ENCODE data around the gene STARD13. TPM values are rescaled to one million over a fixed set of nuclear protein-coding genes. Genes with fewer than 3 reads are reported as not detected.

STARD13 gene
- total RNA-seq, 6 donors from 2014 or later = 43.6 to 76.5 (median 63.7) TPM

DNA sequence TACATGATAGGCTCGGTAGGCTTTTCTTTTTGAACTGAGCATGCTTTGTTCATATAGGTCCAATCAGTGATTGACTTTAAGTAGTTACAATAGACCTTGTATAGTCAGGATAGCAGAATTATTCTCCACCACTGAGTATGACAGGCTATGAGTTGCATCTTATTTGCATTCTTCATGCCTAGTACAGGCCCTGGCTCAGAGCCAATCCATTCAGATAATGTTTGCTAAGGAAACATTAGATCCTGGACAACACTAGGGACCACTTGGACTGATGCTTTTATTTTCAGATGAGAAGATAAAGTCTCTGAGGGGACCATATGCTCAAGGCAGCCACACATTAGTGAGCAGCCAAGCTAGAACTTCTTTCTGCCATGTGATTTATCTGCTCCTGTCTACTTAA lies 135.4 kb downstream of the STARD13 start:
- H3K27ac ChIP-seq = peak overlapping the region in 1 of 4 donors; percentile 1
- no peaks in the 10 kb centered on the region for H3K9me3 ChIP-seq
- H3K4me3 ChIP-seq = no peak overlapping the region
- DNase-seq = no peak
- ATAC-seq (ENCODE audit: low FRiP score in 2 of 2) = no peak
- TF ChIP-seq EP300 (IDR thresholded peaks at IDR 0.05) (no peak), POLR2AphosphoS5 (IDR thresholded peaks at IDR 0.05) (no peak), POLR2A (IDR thresholded peaks at IDR 0.05) (no peak)
- 50 to 82% methylated on average over 1 of the region's 1 CpG for WGBS, 2 donors
- no peaks in the 10 kb centered on the region for H3K27me3 ChIP-seq
- peaks cover 0 to 14% (median 0%) of the 10 kb centered on the region in 4 donors for H3K36me3 ChIP-seq
- peaks cover 0 to 16% (median 9%) of the 10 kb centered on the region in 4 donors for H3K4me1 ChIP-seq

GRCh38 chr13:33147832-33148231 lies 137.7 kb downstream of the STARD13 start:
- no peak for TF ChIP-seq CTCF (IDR thresholded peaks at IDR 0.05)
- TF ChIP-seq EP300 (IDR thresholded peaks at IDR 0.05) = no peak
- no peak for TF ChIP-seq POLR2A (IDR thresholded peaks at IDR 0.05)
- TF ChIP-seq POLR2AphosphoS5 (IDR thresholded peaks at IDR 0.05) = no peak
- H3K27ac ChIP-seq = no peak overlapping the region
- no peaks in the 10 kb centered on the region for H3K27me3 ChIP-seq
- ATAC-seq (ENCODE audit: low FRiP score in 2 of 2) (no peak), DNase-seq (no peak)
- peaks cover 0 to 11% (median 5%) of the 10 kb centered on the region in 4 donors for H3K4me1 ChIP-seq
- H3K36me3 ChIP-seq = peaks cover 0 to 5% (median 0%) of the 10 kb centered on the region in 4 donors
- no peak overlapping the region for H3K4me3 ChIP-seq
- WGBS, 2 donors = 94 to 95% methylated on average over 3 of the region's 3 CpGs
- H3K9me3 ChIP-seq = no peaks in the 10 kb centered on the region

- peak overlapping the region in 1 of 4 donors; percentile 19 for H3K27ac ChIP-seq
- no peaks in the 10 kb centered on the region for H3K27me3 ChIP-seq
- peaks cover 0 to 7% (median under 1%) of the 10 kb centered on the region in 4 donors for H3K36me3 ChIP-seq
- peaks cover 0 to 5% (median 4%) of the 10 kb centered on the region in 4 donors for H3K4me1 ChIP-seq
- no peak overlapping the region for H3K4me3 ChIP-seq
- WGBS, 2 donors = 90 to 94% methylated on average over 4 of the region's 4 CpGs
- no peaks in the 10 kb centered on the region for H3K9me3 ChIP-seq
- DNase-seq (no peak), ATAC-seq (ENCODE audit: low FRiP score in 2 of 2) (no peak)
- TF ChIP-seq POLR2A (IDR thresholded peaks at IDR 0.05) = no peak
Observed at GRCh38 chr13:33146843-33147611, 138.5 kb downstream of the STARD13 start.

- Histone ChIP-seq H3K4me1 (peaks cover 0 to 5% (median 4%) of the 10 kb centered on the region in 4 donors), H3K36me3 (peaks cover 3 to 12% (median 9%) of the 10 kb centered on the region in 4 donors), H3K9me3 (no peaks in the 10 kb centered on the region), H3K4me3 (no peak overlapping the region), H3K27ac (no peak overlapping the region), H3K27me3 (no peaks in the 10 kb centered on the region)
- WGBS, 2 donors = 86 to 89% methylated on average over 4 of the region's 4 CpGs
- no peak for DNase-seq
- no peak for ATAC-seq (ENCODE audit: low FRiP score in 2 of 2)
- no peak for TF ChIP-seq POLR2AphosphoS5 (IDR thresholded peaks at IDR 0.05)
- TF ChIP-seq POLR2A (IDR thresholded peaks at IDR 0.05) = no peak
Observed at GRCh38 chr13:33145667-33146066, 139.9 kb downstream of the STARD13 start.

GRCh38 chr13:33144358-33144784 lies 141.2 kb downstream of the STARD13 start:
- no peak overlapping the region for H3K4me3 ChIP-seq
- H3K27ac ChIP-seq = no peak overlapping the region
- H3K9me3 ChIP-seq = no peaks in the 10 kb centered on the region
- no peak for TF ChIP-seq POLR2AphosphoS5 (IDR thresholded peaks at IDR 0.05)
- no peak for TF ChIP-seq CTCF (IDR thresholded peaks at IDR 0.05)
- TF ChIP-seq POLR2A (IDR thresholded peaks at IDR 0.05) = no peak
- TF ChIP-seq EP300 (IDR thresholded peaks at IDR 0.05) = no peak
- ATAC-seq (ENCODE audit: low FRiP score in 2 of 2) = no peak
- WGBS, 2 donors = 87 to 92% methylated on average over 7 of the region's 7 CpGs
- no peaks in the 10 kb centered on the region for H3K27me3 ChIP-seq
- no peak for DNase-seq
- peaks cover 7 to 11% (median 10%) of the 10 kb centered on the region in 4 donors for H3K4me1 ChIP-seq
- peaks cover 3 to 23% (median 9%) of the 10 kb centered on the region in 4 donors for H3K36me3 ChIP-seq

GRCh38 chr13:33139780-33140535 lies 145.6 kb downstream of the STARD13 start:
- no peak for ATAC-seq (ENCODE audit: low FRiP score in 2 of 2)
- no peak for TF ChIP-seq POLR2AphosphoS5 (IDR thresholded peaks at IDR 0.05)
- TF ChIP-seq CTCF (IDR thresholded peaks at IDR 0.05) = no peak
- TF ChIP-seq EP300 (IDR thresholded peaks at IDR 0.05) = no peak
- Histone ChIP-seq H3K4me3 (no peak overlapping the region), H3K36me3 (peaks cover 3 to 54% (median 12%) of the 10 kb centered on the region in 4 donors), H3K27ac (peak overlapping the region in 1 of 4 donors; percentile 17), H3K27me3 (no peaks in the 10 kb centered on the region), H3K4me1 (peaks cover 7 to 12% (median 10%) of the 10 kb centered on the region in 4 donors), H3K9me3 (no peaks in the 10 kb centered on the region)
- DNase-seq = no peak
- 91 to 92% methylated on average over 7 of the region's 7 CpGs for WGBS, 2 donors
